Eye (tissue), 1 donor: Measurements from ENCODE around the gene SDS.
A peak's percentile ranks its signal among the peaks of the same experiment; 100 is the strongest.

Experiments used
- DNase-seq: peaks from one replicate; pipeline ENCODE4 v3.0.0-alpha.2; 2015

SDS gene

GRCh38 chr12:113403435-113404415, at the start of gene SDS:
Gene SDS, minus strand, starts transcription at chr12:113403887. Its CDS starts 4,179 bp downstream, at chr12:113399708.
- DNase-seq: peak; percentile 61

- no peak for DNase-seq
These were observed 49.6 kb upstream of the SDS start for GRCh38 chr12:113453330-113453729.

- no peak for DNase-seq
These were observed 48.8 kb upstream of the SDS start for GRCh38 chr12:113452458-113452857.

- no peak for DNase-seq
These were observed 46.2 kb upstream of the SDS start for GRCh38 chr12:113449839-113450238.

GRCh38 chr12:113449299-113449698, 45.6 kb upstream of the SDS start:
- no peak for DNase-seq

- DNase-seq: no peak
These were observed 45.2 kb upstream of the SDS start for GRCh38 chr12:113448873-113449272.

GRCh38 chr12:113445544-113446171, 42.0 kb upstream of the SDS start:
- DNase-seq: no peak

GRCh38 chr12:113443030-113443539, 39.4 kb upstream of the SDS start:
- DNase-seq: no peak

- DNase-seq: no peak
These were observed 37.5 kb upstream of the SDS start for GRCh38 chr12:113440947-113441782.

- DNase-seq: no peak
These were observed 36.6 kb upstream of the SDS start for GRCh38 chr12:113440336-113440735.

- peak; percentile 85 for DNase-seq
These were observed 35.9 kb upstream of the SDS start for GRCh38 chr12:113439606-113440030.

GRCh38 chr12:113439301-113439597, 35.6 kb upstream of the SDS start:
- DNase-seq: no peak

GRCh38 chr12:113438523-113439300, 35.0 kb upstream of the SDS start:
- DNase-seq: no peak

GRCh38 chr12:113437729-113438100, 34.0 kb upstream of the SDS start:
- no peak for DNase-seq

- no peak for DNase-seq
These were observed 33.5 kb upstream of the SDS start for GRCh38 chr12:113436993-113437728.

- no peak for DNase-seq
These were observed 32.9 kb upstream of the SDS start for GRCh38 chr12:113436586-113436985.

- no peak for DNase-seq
These were observed 31.7 kb upstream of the SDS start for GRCh38 chr12:113435367-113435766.

- no peak for DNase-seq
These were observed 29.3 kb upstream of the SDS start for GRCh38 chr12:113432986-113433385.

GRCh38 chr12:113428482-113428881, 24.8 kb upstream of the SDS start:
- no peak for DNase-seq

- no peak for DNase-seq
These were observed 24.2 kb upstream of the SDS start for GRCh38 chr12:113427882-113428281.

GRCh38 chr12:113425960-113426453, 22.3 kb upstream of the SDS start:
- DNase-seq: no peak
